C4-2B (cell line): ENCODE data around the gene ITPRID2.

Experiments used
- H3K27ac ChIP-seq: fragments of 450-650 bp; 2 replicates; pipeline ENCODE4 v1.5.1; 2017
- CTCF ChIP-seq: fragments of 450-650 bp; conservative IDR thresholded peaks from 2 replicates; pipeline ENCODE4 v1.5.1; 2017; ENCODE audit warnings: mild to moderate bottlenecking
- ZFX ChIP-seq: fragments of 450-650 bp; IDR thresholded peaks from 2 replicates; pipeline ENCODE4 v1.6.1; 2017

The ITPRID2 gene

GRCh38 chr2:181977661-181978350, 86.3 kb downstream of the ITPRID2 start:
- TF ChIP-seq CTCF (no peak), ZFX (no peak)
- H3K27ac ChIP-seq: no peak overlapping the region

GRCh38 chr2:181978351-181979150, 87.0 kb downstream of the ITPRID2 start:
- no peak for TF ChIP-seq CTCF
- no peak for TF ChIP-seq ZFX
- H3K27ac ChIP-seq: no peak overlapping the region
